Keratinocyte (primary cell): ENCODE measurements around the gene DIP2C. TPM values are rescaled to one million over a fixed set of nuclear protein-coding genes. Genes with fewer than 3 reads are reported as not detected.

ENCODE experiments used
- DNase-seq: peaks from one replicate; pipeline ENCODE4 v3.0.0-alpha.2; 2011; ENCODE audit warnings: low read depth, missing footprints, low spot score
- FAIRE-seq: peaks from 2 replicates; lab custom pipeline; 2011; peaks lifted over from hg19 to GRCh38; lab: Jason Lieb, UNC
- H2AFZ ChIP-seq: 2 replicates; pipeline ENCODE4 v1.6.0; 2012; ENCODE audit warnings: low read length, control low read depth, inconsistent platforms; ENCODE audit not compliant: control insufficient read depth
- H3K27ac ChIP-seq: 2 replicates; pipeline ENCODE4 v1.5.1; 2011; ENCODE audit warnings: low read length; ENCODE audit not compliant: control insufficient read depth, insufficient read depth
- H3K27me3 ChIP-seq: 3 replicates; pipeline ENCODE4 v1.6.0; 2011; ENCODE audit warnings: low read length; ENCODE audit not compliant: control insufficient read depth, insufficient read depth; ENCODE audit errors: extremely low read depth
- H3K36me3 ChIP-seq, 2 experiments: 2 replicates in 1 of 2; 3 replicates in 1 of 2; pipeline ENCODE4 v1.5.1; 2011; ENCODE audit warnings: low read length in 2 of 2, mild to moderate bottlenecking in 1 of 2; ENCODE audit not compliant: control insufficient read depth in 2 of 2, insufficient read depth in 2 of 2; ENCODE audit errors: extremely low read depth in 1 of 2
- H3K4me1 ChIP-seq: 3 replicates; pipeline ENCODE4 v1.5.1; 2011; ENCODE audit warnings: low read length; ENCODE audit not compliant: control insufficient read depth, insufficient read depth; ENCODE audit errors: extremely low read depth
- H3K4me2 ChIP-seq: 3 replicates; pipeline ENCODE4 v1.6.0; 2011; ENCODE audit warnings: low read depth, low read length; ENCODE audit not compliant: control insufficient read depth, insufficient read depth; ENCODE audit errors: extremely low read depth
- H3K4me3 ChIP-seq, 3 experiments: fragments of 200-600 bp in 1 of 3; sonication (generic) in 1 of 3; 2 replicates in 2 of 3; 3 replicates in 1 of 3; pipeline ENCODE4 v1.5.1; 2011 to 2016; ENCODE audit warnings: low read length in 3 of 3, mild to moderate bottlenecking in 3 of 3, control low read depth in 2 of 3, inconsistent platforms in 1 of 3, low read depth in 1 of 3, mixed read lengths in 1 of 3, mixed run types in 1 of 3, moderate library complexity in 1 of 3; ENCODE audit not compliant: control insufficient read depth in 2 of 3, insufficient read depth in 2 of 3; ENCODE audit errors: extremely low read depth in 1 of 3
- H3K79me2 ChIP-seq: 2 replicates; pipeline ENCODE4 v1.6.0; 2012; ENCODE audit warnings: low read length; ENCODE audit not compliant: control insufficient read depth, insufficient read depth
- H3K9ac ChIP-seq: 3 replicates; pipeline ENCODE4 v1.6.0; 2011; ENCODE audit warnings: low read length; ENCODE audit not compliant: control insufficient read depth, insufficient read depth; ENCODE audit errors: extremely low read depth
- H3K9me1 ChIP-seq: 3 replicates; pipeline ENCODE4 v1.6.0; 2011; ENCODE audit warnings: low read length; ENCODE audit not compliant: control insufficient read depth, insufficient read depth; ENCODE audit errors: extremely low read depth
- H3K9me3 ChIP-seq: 2 replicates; pipeline ENCODE4 v1.5.1; 2012; ENCODE audit warnings: low read depth, low read length; ENCODE audit not compliant: control insufficient read depth
- H4K20me1 ChIP-seq: 3 replicates; pipeline ENCODE4 v1.6.0; 2011; ENCODE audit warnings: low read length; ENCODE audit not compliant: control insufficient read depth, insufficient read depth; ENCODE audit errors: extremely low read depth
- CTCF ChIP-seq, 3 experiments: IDR thresholded peaks in 1 of 3; conservative IDR thresholded peaks in 1 of 3; optimal IDR thresholded peaks in 1 of 3; 2 replicates in 2 of 3; 3 replicates in 1 of 3; pipeline versions ENCODE3 to v1.5.1; 2011; ENCODE audit warnings: low read length in 3 of 3, mild to moderate bottlenecking in 3 of 3, moderate library complexity in 2 of 3, control low read depth in 1 of 3, inconsistent platforms in 1 of 3; ENCODE audit not compliant: insufficient read depth in 2 of 3; ENCODE audit errors: extremely low read depth in 1 of 3
- EZH2 ChIP-seq: IDR thresholded peaks from one replicate; pipeline ENCODE4 v1.6.1; 2012; ENCODE audit warnings: inconsistent platforms, mild to moderate bottlenecking, low read length, moderate library complexity
- dilution Hi-C: fragments of 300-500 bp; cut with MboI; formaldehyde crosslinking; loops from one replicate; pipeline ENCODE4 v1.7.0; 2020; ENCODE audit warnings: low sequenced_read_pairs; ENCODE audit not compliant: extremely low pct_ligation_motif_present
- polyA plus RNA-seq, 5 experiments: library from polyadenylated mRNA; depleted of rRNA in 3 of 5; stranded (reverse) in 3 of 5; stranded (forward) in 1 of 5; unstranded in 1 of 5; fragments of >200 nt; gene quantifications; 1 replicate in 1 of 5; 2 replicates in 3 of 5; 3 replicates in 1 of 5; pipeline versions ENCODE4 v1.2.1 to v1.2.3, GENCODE V29; 2011 to 2012; ENCODE audit warnings: missing spikeins in 2 of 5, low read depth in 1 of 5, low replicate concordance in 1 of 5

Gene DIP2C
- polyA plus RNA-seq, 1 donor (not counting 4 experiments of a cell fraction or from before 2014, with no cell fraction given) = 1.3 TPM

DNA sequence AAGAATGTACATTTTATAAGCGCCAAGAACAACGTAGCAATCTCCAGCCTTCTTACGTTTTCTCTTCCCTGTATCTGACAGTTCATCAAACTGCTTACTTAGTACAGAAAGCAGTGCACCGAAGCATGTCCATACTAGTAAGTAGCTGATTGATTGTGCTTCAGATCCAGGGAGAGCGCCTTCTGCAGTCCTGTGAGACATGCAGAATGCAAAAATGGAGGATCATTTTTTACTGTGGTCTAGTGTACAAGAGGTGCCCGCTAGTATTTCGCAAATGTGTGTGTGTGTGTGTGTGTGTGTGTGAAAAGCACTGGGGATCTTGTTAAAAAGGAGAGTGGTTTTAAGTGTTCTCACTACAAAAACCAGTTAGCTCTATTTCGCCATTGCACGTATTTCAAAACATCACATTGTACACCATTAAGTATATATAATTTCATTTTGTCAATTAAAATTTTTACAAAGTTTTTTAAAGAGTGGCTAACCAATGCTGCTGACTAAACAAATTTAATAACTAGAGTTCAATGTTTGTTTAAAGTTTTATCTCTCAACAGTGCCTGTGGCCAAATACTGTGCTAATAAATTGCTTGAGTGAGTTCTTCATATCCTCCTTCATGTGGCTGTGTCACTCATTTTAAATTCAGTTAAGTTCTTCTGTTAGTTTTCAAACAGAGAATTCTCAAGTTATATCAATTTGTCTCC lies 454.6 kb downstream of the DIP2C start:
- Histone ChIP-seq H3K4me2 (no peak overlapping the region), H2AFZ (no peak overlapping the region), H3K9me3 (no peaks in the 10 kb centered on the region), H3K9me1 (no peaks in the 10 kb centered on the region), H3K4me3 (no peak overlapping the region), H3K27me3 (no peaks in the 10 kb centered on the region), H3K36me3 (no peaks in the 10 kb centered on the region), H3K79me2 (no peaks in the 10 kb centered on the region), H3K9ac (no peak overlapping the region), H4K20me1 (no peaks in the 10 kb centered on the region), H3K27ac (no peak overlapping the region), H3K4me1 (peaks cover 9% of the 10 kb centered on the region)
- dilution Hi-C loops = no loop called here
- no peak for DNase-seq
- TF ChIP-seq CTCF (optimal IDR thresholded peaks at IDR 0.05 in 1 of 3, IDR thresholded peaks at IDR 0.05 in 1 of 3, conservative IDR thresholded peaks at IDR 0.05 in 1 of 3; ENCODE audit: extremely low read depth in 1 of 3, insufficient read depth in 2 of 3, low read length in 3 of 3) = peak in 2 of 3 experiments; percentile 12 to 57
- no peak for TF ChIP-seq EZH2
- peak; percentile 76 for FAIRE-seq

DNA sequence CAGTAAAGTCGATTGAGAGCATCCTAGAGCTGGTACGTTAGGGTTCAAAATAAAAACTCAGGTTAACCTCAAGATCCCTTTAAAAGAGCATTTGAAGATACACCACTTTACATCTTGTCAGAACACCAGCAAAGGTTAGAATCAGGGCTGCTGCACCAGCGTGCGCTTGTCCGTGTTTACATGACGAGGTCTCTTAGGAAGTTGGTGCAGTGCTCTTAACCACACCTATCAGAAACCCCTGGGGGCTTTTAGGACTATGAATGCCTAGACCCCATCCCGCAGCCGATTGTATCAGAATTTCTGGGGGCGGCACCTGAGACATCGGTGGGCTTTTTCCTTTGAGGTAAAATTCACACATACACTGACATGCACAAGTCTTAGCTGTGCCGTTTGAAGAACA lies 456.6 kb downstream of the DIP2C start:
- Histone ChIP-seq H3K9ac (no peak overlapping the region), H2AFZ (no peak overlapping the region), H3K9me3 (no peaks in the 10 kb centered on the region), H4K20me1 (no peaks in the 10 kb centered on the region), H3K79me2 (no peaks in the 10 kb centered on the region), H3K4me1 (peaks cover 15% of the 10 kb centered on the region), H3K4me3 (no peak overlapping the region), H3K27me3 (no peaks in the 10 kb centered on the region), H3K9me1 (no peaks in the 10 kb centered on the region), H3K36me3 (no peaks in the 10 kb centered on the region), H3K27ac (no peak overlapping the region), H3K4me2 (no peak overlapping the region)
- dilution Hi-C loops = no loop called here
- no peak for FAIRE-seq
- no peak for DNase-seq
- no peak for TF ChIP-seq EZH2
- TF ChIP-seq CTCF (optimal IDR thresholded peaks at IDR 0.05 in 1 of 3, IDR thresholded peaks at IDR 0.05 in 1 of 3, conservative IDR thresholded peaks at IDR 0.05 in 1 of 3; ENCODE audit: extremely low read depth in 1 of 3, insufficient read depth in 2 of 3, low read length in 3 of 3) = no peak
